Ascending aorta (tissue), 2 donors: ENCODE measurements around the gene JAM3. TPM values are rescaled to one million over a fixed set of nuclear protein-coding genes. Genes with fewer than 3 reads are reported as not detected.

Experiments used
- DNase-seq, 2 donors: peaks; one replicate each; pipeline ENCODE4 v3.0.0-alpha.2; 2019; ENCODE audit warnings: low spot score in 2 of 2
- H3K27ac ChIP-seq, 2 donors: fragments of 200-600 bp; sonication (generic); one replicate each; pipeline ENCODE4 v1.5.1; 2016 to 2017; ENCODE audit warnings: mild to moderate bottlenecking in 1 of 2
- H3K27me3 ChIP-seq: fragments of 200-600 bp; sonication (generic); one replicate; pipeline ENCODE4 v1.5.1; 2017
- H3K36me3 ChIP-seq, 2 donors: fragments of 200-600 bp; sonication (generic); one replicate each; pipeline ENCODE4 v1.5.1; 2016
- H3K4me1 ChIP-seq, 2 donors: fragments of 200-600 bp; sonication (generic); one replicate each; pipeline ENCODE4 v1.5.1; 2016 to 2017; ENCODE audit warnings: mild to moderate bottlenecking in 1 of 2
- H3K4me3 ChIP-seq, 2 donors: fragments of 200-600 bp; sonication (generic); one replicate each; pipeline ENCODE4 v1.5.1; 2016 to 2017; ENCODE audit warnings: mild to moderate bottlenecking in 1 of 2
- H3K9me3 ChIP-seq, 2 donors: fragments of 200-600 bp; sonication (generic); one replicate each; pipeline ENCODE4 v1.5.1; 2016
- CTCF ChIP-seq, 3 experiments: fragments of 200-600 bp in 2 of 3; fragments of 450-650 bp in 1 of 3; sonication (generic) in 2 of 3; IDR thresholded peaks; one replicate each; pipeline ENCODE4 v1.5.1; 2016 to 2019; ENCODE audit warnings: antibody characterized with exemption in 3 of 3, mild to moderate bottlenecking in 1 of 3, moderate library complexity in 1 of 3
- intact Hi-C: fragments of 100-400 bp; cut with DNase I; formaldehyde crosslinking; loops from one replicate; pipeline ENCODE4 v1.15.1; 2023
- total RNA-seq: library from RNA; depleted of rRNA; stranded (reverse); fragments of >200 nt; gene quantifications from one replicate; pipeline ENCODE4 v1.1.0, GENCODE V29; 2016

The JAM3 gene
- total RNA-seq, 1 donor from 2014 or later, result 59.8 TPM

- Histone ChIP-seq H3K36me3 (no peaks in the 10 kb centered on the region), H3K9me3 (no peaks in the 10 kb centered on the region), H3K4me3 (peak overlapping the region in 1 of 2 donors; percentile 52), H3K27ac (peak overlapping the region; percentile 77 to 91), H3K27me3 (no peaks in the 10 kb centered on the region), H3K4me1 (peaks cover 23 to 34% of the 10 kb centered on the region in 2 donors)
- TF ChIP-seq CTCF (IDR thresholded peaks at IDR 0.05), result no peak
- intact Hi-C loops, result no loop called here
- no peak for DNase-seq
Observed at GRCh38 chr11:134034496-134035381, 34.1 kb upstream of the JAM3 start.

GRCh38 chr11:134036492-134037045 lies 32.3 kb upstream of the JAM3 start:
- intact Hi-C loops, result loop anchor here (1.0 to 2.0 kb wide), 4 partner anchors 11 to 188 kb away; partner anchors contain the start of genes IGSF9B and VPS26B
- no peak for TF ChIP-seq CTCF (IDR thresholded peaks at IDR 0.05)
- Histone ChIP-seq H3K4me1 (peaks cover 23 to 36% of the 10 kb centered on the region in 2 donors), H3K4me3 (peak overlapping the region; percentile 58 to 70), H3K9me3 (no peaks in the 10 kb centered on the region), H3K36me3 (no peaks in the 10 kb centered on the region), H3K27me3 (no peaks in the 10 kb centered on the region), H3K27ac (peak overlapping the region; percentile 87 to 89)
- no peak for DNase-seq

GRCh38 chr11:134037046-134037908 lies 31.6 kb upstream of the JAM3 start:
- no peaks in the 10 kb centered on the region for H3K27me3 ChIP-seq
- H3K4me1 ChIP-seq, result peaks cover 23 to 36% of the 10 kb centered on the region in 2 donors
- no peaks in the 10 kb centered on the region for H3K9me3 ChIP-seq
- no peak for TF ChIP-seq CTCF (IDR thresholded peaks at IDR 0.05)
- H3K36me3 ChIP-seq, result no peaks in the 10 kb centered on the region
- intact Hi-C loops, result loop anchor here (1.0 to 2.0 kb wide), 4 partner anchors 10 to 187 kb away; partner anchors contain the start of genes IGSF9B and VPS26B
- peak overlapping the region; percentile 87 to 89 for H3K27ac ChIP-seq
- peak overlapping the region; percentile 58 to 70 for H3K4me3 ChIP-seq
- DNase-seq, result peak in 1 of 2 donors; percentile 86

- Histone ChIP-seq H3K27me3 (no peaks in the 10 kb centered on the region), H3K4me1 (peaks cover 15 to 30% of the 10 kb centered on the region in 2 donors), H3K9me3 (no peaks in the 10 kb centered on the region), H3K36me3 (no peaks in the 10 kb centered on the region), H3K4me3 (peak overlapping the region in 1 of 2 donors; percentile 29), H3K27ac (peak overlapping the region; percentile 63 to 87)
- TF ChIP-seq CTCF (IDR thresholded peaks at IDR 0.05), result no peak
- DNase-seq, result no peak
- intact Hi-C loops, result no loop called here
Observed at GRCh38 chr11:134038897-134039470, 29.9 kb upstream of the JAM3 start.
